Measurements from ENCODE around the gene SERBP1. TPM values are rescaled to one million over a fixed set of nuclear protein-coding genes. Genes with fewer than 3 reads are reported as not detected.

SERBP1 gene
- total RNA-seq, 1 experiment from 2014 or later: 300 TPM

- no peak for DNase-seq (ENCODE audit: low spot score)
Observed at GRCh38 chr1:67407498-67407897, 22.7 kb downstream of the SERBP1 start.

DNA sequence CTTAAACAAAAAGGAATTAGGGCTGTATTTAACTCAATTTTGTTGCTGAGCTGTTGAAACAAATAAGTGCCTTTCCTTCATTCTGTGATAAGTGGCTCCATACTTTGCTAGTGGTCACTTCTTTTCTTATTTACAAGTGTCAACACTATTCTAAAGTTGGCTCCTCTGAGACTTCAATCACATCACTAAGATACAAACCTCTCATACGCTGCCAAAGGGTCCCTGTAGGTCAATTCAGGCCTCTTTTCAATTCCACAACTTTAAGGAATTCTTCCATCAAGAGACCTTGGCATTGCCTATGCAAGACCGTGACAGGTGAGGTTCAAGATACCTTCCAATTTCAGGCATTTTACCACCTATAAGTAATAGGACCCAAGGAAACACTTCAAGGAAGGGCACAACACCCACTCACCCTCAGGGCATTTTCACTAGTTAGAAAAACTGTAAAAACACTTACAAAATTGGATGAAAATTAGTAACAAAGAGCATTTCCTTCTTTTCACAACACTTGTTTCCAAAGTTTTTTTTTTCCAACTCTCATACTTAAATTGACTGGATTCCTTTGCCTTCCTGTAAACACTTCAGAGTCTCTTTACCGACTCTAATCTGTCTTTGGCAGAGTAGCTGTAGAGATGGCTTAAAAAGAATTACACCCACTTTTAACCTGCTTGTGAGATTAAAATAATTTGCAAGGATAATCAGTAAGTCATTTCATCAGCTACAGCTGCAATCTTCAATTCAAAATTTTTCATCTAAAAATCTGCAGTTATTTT, 24.5 kb downstream of the SERBP1 start:
- DNase-seq (ENCODE audit: low spot score): no peak

- DNase-seq (ENCODE audit: low spot score): no peak
Observed at GRCh38 chr1:67404212-67404620, 26.0 kb downstream of the SERBP1 start.

DNA sequence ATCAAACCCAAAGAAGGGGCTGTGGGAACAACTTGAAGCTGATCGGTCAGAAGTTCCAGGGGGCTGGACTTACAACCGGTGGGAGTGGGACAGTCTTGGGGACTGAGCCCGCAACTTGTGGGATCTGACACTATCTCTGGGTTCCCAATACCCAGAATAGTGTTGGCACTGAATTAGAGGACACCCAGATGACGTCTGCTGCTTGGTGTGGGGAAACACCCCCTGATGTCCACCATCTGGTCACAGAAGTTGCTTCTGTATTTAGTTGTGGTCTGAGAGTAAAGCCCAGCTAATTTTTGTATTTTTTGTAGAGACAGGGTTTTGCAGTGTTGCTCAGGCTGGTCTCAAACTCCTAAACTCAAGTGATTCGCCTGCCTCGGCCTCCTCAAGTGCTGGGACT, 28.8 kb downstream of the SERBP1 start:
- DNase-seq (ENCODE audit: low spot score): no peak

DNA sequence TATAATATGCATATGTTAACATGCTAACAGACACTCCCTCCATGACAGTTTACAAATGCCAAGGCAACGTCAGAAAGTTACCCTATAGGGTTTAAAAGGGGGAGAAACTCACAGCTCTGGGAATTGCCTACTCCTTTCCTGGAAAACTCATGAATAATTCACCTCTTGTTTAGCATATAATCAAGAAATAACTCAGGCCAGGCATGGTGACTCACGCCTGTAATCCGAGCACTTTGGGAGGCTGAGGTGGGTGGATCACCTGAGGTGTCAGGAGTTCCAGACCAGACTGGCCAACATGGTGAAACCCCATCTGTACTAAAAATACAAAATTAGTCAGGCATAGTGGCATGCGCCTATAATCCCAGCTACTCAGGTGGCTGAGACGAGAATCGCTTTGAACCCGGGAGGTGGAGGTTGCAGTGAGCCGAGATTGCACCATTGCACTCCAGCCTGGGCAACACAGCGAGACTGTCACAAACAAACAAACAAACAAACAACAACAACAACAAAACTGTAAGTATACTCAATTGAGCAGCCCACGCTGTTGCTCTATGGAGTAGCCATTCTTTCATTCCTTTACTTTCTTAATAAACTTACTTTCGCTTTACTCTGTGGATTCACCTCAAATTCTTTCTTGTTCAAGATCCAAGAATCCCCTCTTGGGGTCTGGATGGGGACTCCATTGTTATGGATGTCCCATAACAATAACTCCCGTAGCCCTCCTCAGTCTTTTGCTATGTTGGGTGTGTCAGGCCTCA, 30.0 kb downstream of the SERBP1 start:
- DNase-seq (ENCODE audit: low spot score): peak; percentile 65

DNA sequence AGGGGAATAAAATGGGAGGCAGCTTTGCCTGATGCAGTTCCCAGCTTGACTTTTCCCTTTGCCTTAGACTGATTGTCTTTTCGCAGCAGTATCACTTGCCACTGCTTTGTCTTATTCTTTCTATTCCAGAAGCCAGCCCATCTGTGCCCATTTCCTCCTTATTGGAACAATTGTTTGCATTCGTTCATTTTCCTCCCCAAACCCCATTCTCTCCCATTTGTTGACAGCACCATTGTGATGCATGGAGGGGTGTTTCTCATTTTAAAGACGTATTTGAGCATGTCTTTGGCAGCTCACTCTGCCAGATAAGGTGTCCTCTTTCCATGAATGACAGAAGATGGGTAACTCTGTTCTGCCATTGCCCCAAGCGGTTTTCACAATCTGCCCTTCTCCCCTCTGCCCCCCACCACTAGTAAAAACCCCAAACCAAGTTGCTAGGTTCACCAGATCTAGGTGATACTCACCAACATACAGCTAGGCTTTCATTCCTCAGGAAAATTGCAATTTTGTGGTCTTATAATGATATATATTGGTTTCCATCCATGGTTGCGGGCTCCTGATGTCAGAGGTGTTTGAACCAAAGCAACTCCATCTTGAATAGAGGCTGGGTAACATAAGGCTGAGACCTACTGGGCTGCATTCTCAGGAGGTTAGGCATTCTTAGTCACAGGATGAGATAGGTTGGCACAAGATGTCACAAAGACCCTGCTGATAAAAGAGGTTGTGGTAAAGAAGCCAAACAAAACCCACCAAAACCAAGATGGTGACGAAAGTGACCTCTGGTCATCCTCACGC, 30.8 kb downstream of the SERBP1 start:
- no peak for DNase-seq (ENCODE audit: low spot score)

GRCh38 chr1:67394548-67394947, 35.7 kb downstream of the SERBP1 start:
- DNase-seq (ENCODE audit: low spot score): no peak

DNA sequence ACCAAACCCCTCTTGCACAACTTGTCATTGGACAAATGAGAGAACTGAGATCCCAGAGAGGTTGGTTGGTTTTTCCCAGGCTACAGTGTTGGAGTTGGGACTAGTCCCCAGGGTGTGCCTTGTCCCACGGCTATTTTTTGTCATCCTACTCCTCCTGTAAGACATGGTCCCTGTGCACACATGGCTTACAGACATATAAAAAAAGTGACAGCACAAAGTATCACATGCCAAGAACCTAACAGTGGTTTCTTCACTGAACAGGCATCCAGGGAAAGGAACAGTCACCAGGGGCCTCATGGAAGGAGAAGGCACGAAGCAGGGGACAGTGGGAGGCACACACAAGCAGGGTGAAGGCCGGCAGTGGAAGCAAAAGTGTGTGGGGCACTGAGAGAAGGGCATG, 36.5 kb downstream of the SERBP1 start:
- no peak for DNase-seq (ENCODE audit: low spot score)

DNA sequence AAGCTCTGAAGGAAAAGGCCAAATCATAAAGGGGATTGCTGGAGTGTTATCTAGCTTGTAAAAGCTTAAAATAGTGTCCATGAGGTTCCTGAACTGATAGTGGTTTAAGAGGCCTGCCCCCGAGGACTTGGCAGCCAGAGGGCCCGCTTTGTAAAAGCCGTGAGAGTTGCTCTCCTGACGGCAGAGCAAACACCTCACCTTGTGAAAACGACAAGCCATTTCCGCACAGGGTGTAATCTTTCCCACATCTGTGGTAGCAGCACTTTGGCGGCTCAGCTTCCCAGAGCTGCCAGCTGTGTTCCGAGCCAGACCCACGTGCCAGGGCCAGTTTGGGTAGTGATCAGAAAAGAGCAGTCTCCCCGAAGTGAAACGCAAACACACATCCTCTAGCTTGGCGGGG, 37.0 kb downstream of the SERBP1 start:
- DNase-seq (ENCODE audit: low spot score): no peak

GRCh38 chr1:67390041-67390887, 39.9 kb downstream of the SERBP1 start:
- DNase-seq (ENCODE audit: low spot score): no peak

GRCh38 chr1:67383999-67384638, 46.1 kb downstream of the SERBP1 start:
- DNase-seq (ENCODE audit: low spot score): no peak

DNA sequence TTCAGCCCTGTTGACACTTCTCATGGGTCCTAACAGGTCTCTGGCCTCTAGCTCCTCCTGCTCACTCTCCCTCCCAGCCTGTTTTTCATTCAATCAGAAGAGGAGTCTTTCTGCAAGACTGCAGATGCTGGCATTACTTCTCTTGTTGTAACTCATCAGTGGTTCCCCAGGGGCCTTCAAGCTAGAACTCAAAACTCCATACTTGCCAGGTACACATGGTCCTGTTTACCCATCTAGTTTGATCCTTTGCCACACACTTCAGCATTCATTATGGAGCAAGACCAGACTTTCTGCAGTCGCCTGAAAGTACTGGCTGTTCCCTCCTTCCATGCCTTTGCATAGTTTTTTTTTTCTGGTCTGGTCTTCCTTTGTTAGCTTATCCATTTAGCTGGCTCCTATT, 47.9 kb downstream of the SERBP1 start:
- DNase-seq (ENCODE audit: low spot score): no peak

GRCh38 chr1:67381154-67381553, 49.0 kb downstream of the SERBP1 start:
- no peak for DNase-seq (ENCODE audit: low spot score)

DNA sequence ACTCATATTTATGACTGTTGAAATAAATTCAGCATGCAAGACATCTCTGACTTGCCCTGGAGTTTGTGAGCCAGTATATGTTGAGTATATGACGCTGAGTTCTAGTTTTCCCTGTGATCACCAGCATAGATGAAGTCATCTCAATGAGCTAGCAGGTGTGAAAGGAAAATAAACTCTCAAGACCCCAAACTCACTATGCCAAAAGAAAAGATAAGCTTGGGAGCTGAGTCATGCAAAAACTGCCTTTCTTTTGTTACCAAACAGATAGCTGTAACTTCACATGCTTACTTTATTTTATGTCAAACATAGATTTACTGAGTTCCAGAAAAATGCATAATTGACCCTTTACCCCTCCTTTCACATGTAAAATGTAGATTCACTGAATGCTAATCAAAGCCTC, 52.9 kb downstream of the SERBP1 start:
- no peak for DNase-seq (ENCODE audit: low spot score)

DNA sequence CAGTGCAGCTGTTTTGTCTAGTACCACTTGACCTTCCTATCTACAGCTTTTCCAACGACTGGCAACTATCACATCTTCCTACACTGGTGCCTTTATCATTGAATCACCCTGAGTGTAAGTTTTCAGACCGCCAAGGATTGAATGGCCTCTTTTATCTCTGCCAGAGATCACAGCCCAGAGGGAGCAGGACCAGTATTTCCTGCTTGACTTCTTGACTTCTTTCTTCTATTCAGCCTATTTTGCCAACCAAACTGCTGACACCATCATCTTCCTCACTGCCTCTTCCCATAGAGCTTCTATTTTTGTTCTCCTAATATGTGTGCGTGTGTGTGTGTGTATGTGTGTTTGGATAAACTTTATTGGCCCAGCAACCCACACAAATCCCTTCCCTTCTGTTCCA, 53.8 kb downstream of the SERBP1 start:
- no peak for DNase-seq (ENCODE audit: low spot score)

DNA sequence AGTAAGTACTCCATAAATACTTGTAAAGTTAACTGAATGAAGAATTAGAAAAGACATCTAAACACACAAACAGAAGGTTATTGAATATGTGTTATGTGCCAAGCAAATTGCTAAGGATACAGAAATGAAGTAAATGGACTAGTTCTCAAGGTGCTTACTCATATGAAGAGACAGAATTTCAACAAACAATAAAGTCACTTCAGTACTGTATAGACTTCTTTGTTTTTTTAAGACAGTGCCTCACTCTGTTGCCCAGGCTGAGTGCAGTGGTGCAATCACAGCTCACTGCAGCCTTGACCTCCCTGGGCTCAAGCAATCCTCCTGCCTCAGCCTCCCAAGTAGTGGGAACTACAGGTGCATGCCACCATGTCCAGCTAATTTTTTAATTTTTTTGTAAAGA, 57.3 kb downstream of the SERBP1 start:
- no peak for DNase-seq (ENCODE audit: low spot score)

DNA sequence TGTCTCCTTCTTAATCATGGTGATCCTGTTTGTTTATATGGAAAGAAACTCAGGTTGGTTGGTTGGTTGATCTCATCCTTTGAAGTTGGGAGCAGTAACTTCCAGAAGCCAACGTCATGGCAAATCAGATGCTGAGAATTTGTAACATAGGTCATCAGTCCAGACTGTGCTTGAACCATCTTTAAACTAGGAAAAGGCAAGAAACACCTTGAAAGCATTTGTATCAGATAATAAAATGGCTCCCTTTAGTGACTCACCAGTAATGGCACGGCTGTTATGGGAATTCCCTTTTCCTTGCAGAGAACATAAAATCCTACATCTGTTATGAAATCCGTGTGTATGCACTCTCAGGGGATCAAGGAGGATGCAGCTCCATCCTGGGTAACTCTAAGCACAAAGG, 58.1 kb downstream of the SERBP1 start:
- peak; percentile 65 for DNase-seq (ENCODE audit: low spot score)

- peak; percentile 42 for DNase-seq (ENCODE audit: low spot score)
Observed at GRCh38 chr1:67371681-67372080, 58.5 kb downstream of the SERBP1 start.

GRCh38 chr1:67371043-67371442, 59.2 kb downstream of the SERBP1 start:
- no peak for DNase-seq (ENCODE audit: low spot score)

- no peak for DNase-seq (ENCODE audit: low spot score)
Observed at GRCh38 chr1:67368046-67368514, 62.1 kb downstream of the SERBP1 start.

Data from H4 (cell line).